ENCODE measurements around the gene ISM1. TPM values are rescaled to one million over a fixed set of nuclear protein-coding genes. Genes with fewer than 3 reads are reported as not detected.

The ISM1 gene
- total RNA-seq, 1 donor from 2014 or later = 0.98 TPM

- H3K27me3 ChIP-seq (ENCODE audit: insufficient read depth, low read length) = no peaks in the 10 kb centered on the region
- H3K4me3 ChIP-seq (ENCODE audit: insufficient read depth, low read depth, low read length) = no peak overlapping the region
- H3K4me2 ChIP-seq (ENCODE audit: low read length) = no peak overlapping the region
- Mint-ChIP-seq H3K27ac (ENCODE audit: unreplicated experiment) (no peak overlapping the region), H3K36me3 (ENCODE audit: low read depth, unreplicated experiment) (no peaks in the 10 kb centered on the region), H3K4me3 (ENCODE audit: unreplicated experiment) (no peak overlapping the region), H3K27me3 (ENCODE audit: low read depth, unreplicated experiment) (peaks cover 23% of the 10 kb centered on the region), H3K4me1 (ENCODE audit: low read depth, unreplicated experiment) (peaks cover 2% of the 10 kb centered on the region), H3K9me3 (ENCODE audit: unreplicated experiment) (no peaks in the 10 kb centered on the region)
- no peak for FAIRE-seq
- H2AFZ ChIP-seq (ENCODE audit: low read depth, low read length) = no peak overlapping the region
- no peak overlapping the region for H3K27ac ChIP-seq (ENCODE audit: low read depth, low read length)
- H3K9ac ChIP-seq (ENCODE audit: low read length) = no peak overlapping the region
- H3K9me3 ChIP-seq (ENCODE audit: insufficient read depth, low read depth, low read length) = no peaks in the 10 kb centered on the region
- H3K36me3 ChIP-seq (ENCODE audit: insufficient read depth, low read length) = no peaks in the 10 kb centered on the region
- no peaks in the 10 kb centered on the region for H4K20me1 ChIP-seq (ENCODE audit: insufficient read depth, low read length)
- no peaks in the 10 kb centered on the region for H3K4me1 ChIP-seq (ENCODE audit: insufficient read depth, low read length)
- no peak for TF ChIP-seq EZH2 (IDR thresholded peaks at IDR 0.05; ENCODE audit: insufficient read depth, low read length)
- TF ChIP-seq CTCF (IDR thresholded peaks at IDR 0.05; ENCODE audit: insufficient read depth, low read depth, low read length) = no peak
- H3K79me2 ChIP-seq (ENCODE audit: insufficient read depth, low read length) = no peaks in the 10 kb centered on the region
- no peak for DNase-seq (ENCODE audit: low read depth)
These were observed 57.9 kb downstream of the ISM1 start for GRCh38 chr20:13278812-13279570.

DNA sequence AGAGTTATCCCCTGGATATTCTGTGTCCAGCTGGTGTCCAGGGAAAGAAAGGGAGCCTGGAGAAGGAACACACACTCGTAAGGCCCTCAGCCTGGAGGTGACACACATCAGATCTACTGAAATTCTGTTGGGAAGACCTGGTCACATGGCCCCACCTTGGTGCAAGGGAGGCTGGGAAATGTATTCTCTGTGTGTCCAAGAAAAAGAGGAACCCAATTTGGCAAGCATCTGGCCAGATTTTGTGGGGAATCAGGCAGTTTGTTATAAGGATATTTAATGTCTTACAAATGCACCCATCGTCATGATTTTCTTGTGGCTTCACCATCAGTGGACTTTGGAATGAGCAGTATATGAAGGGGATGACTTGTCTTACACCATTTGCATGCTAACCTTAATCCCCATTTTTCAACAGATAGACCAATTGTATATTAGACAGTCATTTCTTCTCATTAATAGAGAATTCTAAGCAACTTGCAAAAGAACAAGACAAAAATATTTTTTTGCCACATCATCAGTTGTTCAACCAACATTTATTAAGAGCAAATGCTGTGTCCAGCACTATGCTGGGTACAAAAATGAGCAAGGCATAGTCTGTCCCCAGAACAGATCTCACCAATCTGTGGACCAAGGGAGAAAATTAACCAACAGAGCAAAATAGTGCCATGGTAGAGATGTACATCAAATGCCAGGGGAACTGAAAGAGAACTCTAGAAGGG is 59.7 kb downstream of the ISM1 start:
- Mint-ChIP-seq H3K9me3 (ENCODE audit: unreplicated experiment) (no peaks in the 10 kb centered on the region), H3K27ac (ENCODE audit: unreplicated experiment) (no peak overlapping the region), H3K4me3 (ENCODE audit: unreplicated experiment) (no peak overlapping the region), H3K4me1 (ENCODE audit: low read depth, unreplicated experiment) (no peaks in the 10 kb centered on the region), H3K27me3 (ENCODE audit: low read depth, unreplicated experiment) (peaks cover 20% of the 10 kb centered on the region), H3K36me3 (ENCODE audit: low read depth, unreplicated experiment) (no peaks in the 10 kb centered on the region)
- no peaks in the 10 kb centered on the region for H4K20me1 ChIP-seq (ENCODE audit: insufficient read depth, low read length)
- DNase-seq (ENCODE audit: low read depth) = no peak
- no peaks in the 10 kb centered on the region for H3K36me3 ChIP-seq (ENCODE audit: insufficient read depth, low read length)
- no peak overlapping the region for H3K9ac ChIP-seq (ENCODE audit: low read length)
- H3K4me2 ChIP-seq (ENCODE audit: low read length) = no peak overlapping the region
- no peaks in the 10 kb centered on the region for H3K27me3 ChIP-seq (ENCODE audit: insufficient read depth, low read length)
- FAIRE-seq = no peak
- H3K9me3 ChIP-seq (ENCODE audit: insufficient read depth, low read depth, low read length) = no peaks in the 10 kb centered on the region
- no peaks in the 10 kb centered on the region for H3K79me2 ChIP-seq (ENCODE audit: insufficient read depth, low read length)
- no peak overlapping the region for H3K4me3 ChIP-seq (ENCODE audit: insufficient read depth, low read depth, low read length)
- no peak for TF ChIP-seq CTCF (IDR thresholded peaks at IDR 0.05; ENCODE audit: insufficient read depth, low read depth, low read length)
- no peak for TF ChIP-seq EZH2 (IDR thresholded peaks at IDR 0.05; ENCODE audit: insufficient read depth, low read length)
- H3K4me1 ChIP-seq (ENCODE audit: insufficient read depth, low read length) = no peaks in the 10 kb centered on the region
- H3K27ac ChIP-seq (ENCODE audit: low read depth, low read length) = no peak overlapping the region
- H2AFZ ChIP-seq (ENCODE audit: low read depth, low read length) = no peak overlapping the region
